Urinary bladder (tissue), 4 donors: ENCODE measurements around the gene FOXO3. TPM values are rescaled to one million over a fixed set of nuclear protein-coding genes. Genes with fewer than 3 reads are reported as not detected.
"Not testable (repeated sequence)": the region's sequence is repeated elsewhere in the genome, so short reads cannot be mapped to it uniquely, and the experiment has no call there.

Experiments
- DNase-seq: peaks from one replicate; pipeline ENCODE4 v3.0.0-alpha.2; 2015; ENCODE audit errors: extremely low spot score
- H3K27ac ChIP-seq: one replicate; pipeline ENCODE4 v1.5.1; 2013; ENCODE audit warnings: low read depth, mild to moderate bottlenecking, moderate library complexity
- H3K36me3 ChIP-seq: one replicate; pipeline ENCODE4 v1.6.1; 2013; ENCODE audit warnings: mild to moderate bottlenecking, moderate library complexity; ENCODE audit not compliant: insufficient read depth
- H3K4me1 ChIP-seq: one replicate; pipeline ENCODE4 v1.6.1; 2013; ENCODE audit warnings: mild to moderate bottlenecking, moderate library complexity; ENCODE audit not compliant: insufficient read depth
- H3K4me3 ChIP-seq: one replicate; pipeline ENCODE4 v1.5.1; 2013; ENCODE audit warnings: low read depth, low read length
- WGBS: extraction: QIAGEN DNeasy Blood & Tissue Kit; methylation state at CpG from one replicate; pipeline ENCODE4 v1.1.7; 2013; 5-methylcytosine and 5-hydroxymethylcytosine counted together
- polyA plus RNA-seq: library from polyadenylated mRNA; stranded (reverse); fragments of 200-250 nt; gene quantifications from one replicate; pipeline ENCODE4 v1.2.3, GENCODE V29; 2013
- total RNA-seq: library from RNA; depleted of rRNA; stranded (reverse); fragments of >200 nt; gene quantifications from one replicate; pipeline ENCODE4 v1.2.3, GENCODE V29; 2014
- donor health status: healthy with polysubstance abuse.
- donor health status: healthy.

Gene FOXO3
- total and polyA plus RNA-seq, 2 donors = 43.7 to 48.2 TPM

DNA sequence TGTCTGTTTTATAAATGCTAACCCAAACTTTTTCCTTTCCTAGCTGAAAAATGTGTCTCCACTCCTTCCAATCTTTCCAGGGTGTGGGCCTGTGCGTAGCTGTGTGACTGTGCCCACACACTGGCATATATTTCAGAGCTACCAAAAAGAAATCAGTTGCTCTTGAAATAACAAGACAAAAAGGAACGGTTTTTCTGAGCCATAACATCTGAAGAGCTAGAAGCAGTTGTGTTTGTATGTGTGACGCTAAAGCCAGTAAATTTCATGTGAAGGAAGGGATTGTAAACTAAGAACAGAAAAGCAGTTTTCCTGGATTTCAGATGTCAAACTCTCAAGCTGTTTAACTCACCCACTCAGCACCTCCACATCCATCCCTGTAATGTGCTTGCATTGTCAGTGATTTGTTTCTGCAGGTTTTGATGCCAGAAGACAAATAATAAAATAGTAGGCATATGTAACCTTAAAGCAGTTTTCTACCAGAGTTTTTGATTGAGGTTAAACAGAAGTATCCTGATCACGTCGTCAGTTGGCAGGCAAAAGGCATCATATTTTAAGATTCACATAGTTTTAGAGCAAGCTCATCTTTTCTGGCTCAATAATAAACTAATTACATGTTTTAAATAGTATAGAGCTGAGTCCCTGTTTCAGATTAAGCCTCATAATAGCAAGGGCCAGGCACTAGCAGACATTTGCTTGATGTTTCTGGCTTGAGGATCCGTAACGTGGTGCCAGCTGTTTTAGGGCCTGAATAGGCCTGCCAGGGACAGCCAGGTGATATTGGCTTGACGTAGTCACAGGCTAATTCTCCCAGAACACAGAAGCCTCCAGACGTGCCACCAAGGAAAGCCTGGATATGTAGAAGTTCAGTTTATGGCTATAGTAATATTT is 90.9 kb downstream of the FOXO3 start:
- H3K27ac ChIP-seq = no peak overlapping the region
- DNase-seq = peak; percentile 52
- H3K4me3 ChIP-seq = no peak overlapping the region
- 23% methylated on average over 9 of the region's 9 CpGs for WGBS
- H3K36me3 ChIP-seq = no peaks in the 10 kb centered on the region
- peaks cover 4% of the 10 kb centered on the region for H3K4me1 ChIP-seq

- no peak overlapping the region for H3K4me3 ChIP-seq
- H3K36me3 ChIP-seq = no peaks in the 10 kb centered on the region
- H3K27ac ChIP-seq = no peak overlapping the region
- no peak for DNase-seq
- peaks cover 4% of the 10 kb centered on the region for H3K4me1 ChIP-seq
These were observed 91.7 kb downstream of the FOXO3 start for GRCh38 chr6:108652375-108652774.

DNA sequence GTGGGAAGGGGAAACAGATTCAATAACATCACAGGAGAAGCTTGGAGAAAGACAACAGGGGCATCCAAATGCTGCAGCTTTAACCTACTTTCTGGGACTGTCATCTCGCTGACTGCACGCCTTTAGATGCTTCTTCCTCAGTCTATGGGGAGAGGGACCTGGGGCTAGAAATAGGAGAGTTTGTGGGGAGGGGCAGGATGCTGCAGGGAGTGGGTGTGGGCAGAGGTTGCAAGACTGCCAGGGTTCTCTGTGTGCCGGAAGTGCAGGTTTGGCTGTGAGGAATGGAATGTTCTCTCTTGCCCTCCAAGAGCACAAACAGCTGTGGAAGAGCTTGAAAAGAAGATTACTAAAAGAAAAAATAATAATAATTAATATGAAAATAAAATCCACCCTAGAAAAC is 93.2 kb downstream of the FOXO3 start:
- DNase-seq = no peak
- H3K36me3 ChIP-seq = no peaks in the 10 kb centered on the region
- no peak overlapping the region for H3K4me3 ChIP-seq
- no peak overlapping the region for H3K27ac ChIP-seq
- peaks cover 4% of the 10 kb centered on the region for H3K4me1 ChIP-seq
- 47% methylated on average over 3 of the region's 3 CpGs for WGBS

DNA sequence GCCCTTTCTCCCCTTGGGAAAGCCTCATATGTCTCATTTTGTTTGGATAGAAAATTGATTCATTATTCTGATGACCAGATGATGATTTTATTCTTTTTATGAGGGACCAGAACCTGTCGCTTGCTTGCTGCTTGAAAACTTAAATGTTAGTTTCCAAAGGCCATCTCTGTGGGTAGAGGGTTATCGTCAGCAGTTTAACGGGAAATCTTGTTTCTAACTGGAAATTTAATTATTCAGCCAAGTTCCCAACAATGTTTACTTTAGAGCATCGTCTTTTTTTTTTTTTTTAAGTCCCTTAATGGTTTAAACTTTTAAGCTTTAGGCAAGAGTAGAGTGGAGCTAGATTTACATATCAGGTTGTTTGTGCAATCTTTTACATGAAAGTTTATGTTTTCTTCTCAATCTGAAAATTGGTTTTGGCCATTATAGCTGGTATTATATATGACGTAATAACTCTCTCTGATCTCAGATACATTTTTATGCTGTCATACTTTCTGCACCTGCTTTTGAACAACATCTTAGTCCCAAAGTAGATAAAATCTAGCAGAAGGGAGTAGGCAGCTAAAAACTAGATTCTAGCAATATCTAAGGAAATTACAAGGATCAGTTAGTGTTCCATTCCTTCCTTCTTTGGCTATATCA is 93.9 kb downstream of the FOXO3 start:
- no peak for DNase-seq
- H3K36me3 ChIP-seq = no peaks in the 10 kb centered on the region
- H3K4me1 ChIP-seq = peaks cover 4% of the 10 kb centered on the region
- no peak overlapping the region for H3K27ac ChIP-seq
- 39% methylated on average over 5 of the region's 5 CpGs for WGBS
- no peak overlapping the region for H3K4me3 ChIP-seq

DNA sequence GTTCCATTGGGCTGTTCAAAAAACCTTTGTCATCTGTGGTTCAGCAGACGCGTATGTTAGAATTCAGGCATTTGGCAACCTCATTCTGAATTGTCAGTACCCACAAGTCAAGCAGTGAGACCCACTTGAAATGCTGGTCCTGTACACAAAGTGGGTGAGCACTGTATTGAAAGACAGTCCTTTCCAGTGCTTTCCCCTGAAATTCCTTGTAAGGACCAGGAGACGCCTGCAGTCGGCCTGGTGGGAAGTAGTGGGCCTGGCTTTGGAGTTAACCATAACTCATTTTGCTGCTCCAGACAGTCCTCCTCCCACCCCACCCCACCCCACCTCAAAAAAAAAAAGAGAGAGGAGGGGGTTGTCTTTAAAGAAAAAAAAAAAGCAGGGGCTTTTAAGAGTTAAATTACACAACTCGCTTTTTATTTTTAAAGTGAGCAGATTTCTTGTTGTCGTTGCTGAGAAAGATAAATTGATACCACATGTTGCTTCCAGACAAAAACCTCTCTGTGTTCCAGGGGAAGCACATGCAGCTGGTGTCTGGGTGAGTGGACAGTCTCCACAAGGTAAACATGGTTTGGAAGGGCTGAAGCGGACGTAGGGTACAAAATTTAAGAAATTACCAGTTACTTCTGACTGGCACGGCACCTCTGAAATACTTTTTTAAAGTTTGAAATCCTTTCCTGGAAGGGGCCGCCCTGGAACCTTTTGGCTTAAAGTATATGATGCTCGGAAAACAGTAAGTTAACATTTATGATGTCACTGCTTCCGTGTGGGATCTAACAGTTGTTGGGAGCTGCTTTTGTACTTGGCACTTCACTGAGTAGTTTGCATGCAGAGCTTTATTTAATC is 95.3 kb downstream of the FOXO3 start:
- DNase-seq = peak; percentile 57
- H3K27ac ChIP-seq = peak overlapping the region; percentile 28
- WGBS = 44% methylated on average over 12 of the region's 12 CpGs
- H3K36me3 ChIP-seq = no peaks in the 10 kb centered on the region
- H3K4me3 ChIP-seq = no peak overlapping the region
- H3K4me1 ChIP-seq = peaks cover 2% of the 10 kb centered on the region

DNA sequence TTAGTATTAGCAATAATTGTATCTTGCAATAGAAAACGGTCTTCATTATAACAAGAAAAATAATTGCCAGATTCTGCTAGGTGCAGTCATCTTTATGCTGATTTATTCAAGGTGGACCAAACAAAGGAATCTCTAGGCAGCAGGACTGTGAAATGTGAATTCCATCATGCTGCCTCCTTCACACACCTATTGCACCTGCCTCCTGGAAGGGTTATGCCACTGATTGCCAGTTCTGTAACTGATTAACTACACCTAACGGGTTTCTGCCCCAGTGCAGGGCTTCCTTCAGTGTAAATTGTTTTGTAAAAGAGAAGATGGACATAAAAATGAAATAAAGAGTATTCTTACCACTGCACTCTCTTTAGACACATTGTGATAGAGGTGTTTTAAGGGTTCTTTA is 96.1 kb downstream of the FOXO3 start:
- WGBS = 65% methylated on average over 2 of the region's 2 CpGs
- DNase-seq = no peak
- no peak overlapping the region for H3K4me3 ChIP-seq
- H3K36me3 ChIP-seq = no peaks in the 10 kb centered on the region
- H3K27ac ChIP-seq = no peak overlapping the region
- peaks cover 4% of the 10 kb centered on the region for H3K4me1 ChIP-seq

GRCh38 chr6:108658174-108658573 is 97.5 kb downstream of the FOXO3 start:
- Histone ChIP-seq H3K4me3 (no peak overlapping the region), H3K36me3 (no peaks in the 10 kb centered on the region), H3K4me1 (peaks cover 4% of the 10 kb centered on the region), H3K27ac (no peak overlapping the region)
- no peak for DNase-seq
- WGBS = 88% methylated on average over 2 of the region's 2 CpGs

DNA sequence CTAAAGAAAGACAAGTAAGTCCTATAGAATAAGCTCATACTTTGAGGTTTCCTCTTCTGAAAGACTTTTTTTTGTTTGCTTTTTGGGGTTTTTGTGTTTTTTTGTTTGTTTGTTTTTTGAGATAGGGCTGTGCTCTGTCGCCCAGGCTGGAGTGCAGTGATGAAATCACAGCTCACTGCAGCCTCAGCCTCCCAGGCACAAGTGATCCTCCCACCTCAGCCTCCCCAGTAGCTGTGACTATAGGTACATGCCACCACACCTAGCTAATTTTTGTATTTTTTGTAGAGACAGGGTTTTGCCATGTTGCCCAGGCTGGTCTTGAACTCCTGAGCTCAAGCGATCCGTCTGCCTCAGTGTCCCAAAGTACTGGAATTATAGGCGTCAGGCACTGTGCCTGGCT is 98.1 kb downstream of the FOXO3 start:
- not testable (repeated sequence) for H3K4me1 ChIP-seq, H3K4me3 ChIP-seq, DNase-seq, H3K27ac ChIP-seq, H3K36me3 ChIP-seq
- WGBS = 98% methylated on average over 4 of the region's 4 CpGs

- WGBS = 82% methylated on average over 4 of the region's 4 CpGs
- peaks cover 2% of the 10 kb centered on the region for H3K4me1 ChIP-seq
- H3K4me3 ChIP-seq = no peak overlapping the region
- peaks cover 2% of the 10 kb centered on the region for H3K36me3 ChIP-seq
- no peak for DNase-seq
- H3K27ac ChIP-seq = no peak overlapping the region
These were observed 99.5 kb downstream of the FOXO3 start for GRCh38 chr6:108660251-108660650.

DNA sequence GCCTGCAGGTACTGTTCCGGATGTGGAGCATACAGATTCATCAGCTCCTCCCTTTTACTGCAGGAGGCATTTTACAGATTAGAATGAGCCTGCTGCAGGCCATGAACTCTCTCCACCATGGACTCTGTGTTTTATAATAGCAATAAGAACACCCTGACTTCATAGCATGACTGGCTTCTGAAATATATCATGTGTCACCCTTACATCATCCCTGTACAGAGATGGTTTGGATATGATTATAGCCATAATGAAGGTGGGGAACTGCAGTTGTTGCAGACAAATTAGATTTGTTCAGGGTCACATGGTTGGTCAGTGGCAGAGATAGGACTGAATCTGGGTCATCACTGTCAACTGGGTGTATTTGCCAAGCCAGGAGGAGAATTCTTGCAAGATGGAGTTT is 100.7 kb downstream of the FOXO3 start:
- DNase-seq = no peak
- WGBS = 91% methylated on average over 1 of the region's 1 CpG

GRCh38 chr6:108661982-108662381 is 101.3 kb downstream of the FOXO3 start:
- 85% methylated on average over 2 of the region's 2 CpGs for WGBS
- no peak for DNase-seq
- H3K27ac ChIP-seq = no peak overlapping the region
- H3K36me3 ChIP-seq = peaks cover 2% of the 10 kb centered on the region
- no peak overlapping the region for H3K4me3 ChIP-seq
- H3K4me1 ChIP-seq = peaks cover 2% of the 10 kb centered on the region

More for the DNA sequence above, 100.7 kb downstream of the FOXO3 start:
- H3K36me3 ChIP-seq = peaks cover 2% of the 10 kb centered on the region
- H3K4me3 ChIP-seq = no peak overlapping the region
- H3K4me1 ChIP-seq = peaks cover 2% of the 10 kb centered on the region
- H3K27ac ChIP-seq = no peak overlapping the region

GRCh38 chr6:108662702-108663101 is 102.0 kb downstream of the FOXO3 start:
- H3K4me3 ChIP-seq = no peak overlapping the region
- peaks cover 2% of the 10 kb centered on the region for H3K4me1 ChIP-seq
- no peak for DNase-seq
- no peak overlapping the region for H3K27ac ChIP-seq
- WGBS = 86% methylated on average over 2 of the region's 2 CpGs
- H3K36me3 ChIP-seq = peaks cover 2% of the 10 kb centered on the region

GRCh38 chr6:108663494-108664064 is 102.9 kb downstream of the FOXO3 start:
- not testable (repeated sequence) for H3K4me3 ChIP-seq, H3K4me1 ChIP-seq, H3K27ac ChIP-seq, DNase-seq, H3K36me3 ChIP-seq
- WGBS = 97% methylated on average over 28 of the region's 30 CpGs
